ENCODE measurements around the gene MEFV.
"Not testable (repeated sequence)": the region's sequence is repeated elsewhere in the genome, so short reads cannot be mapped to it uniquely, and the experiment has no call there.

The MEFV gene

DNA sequence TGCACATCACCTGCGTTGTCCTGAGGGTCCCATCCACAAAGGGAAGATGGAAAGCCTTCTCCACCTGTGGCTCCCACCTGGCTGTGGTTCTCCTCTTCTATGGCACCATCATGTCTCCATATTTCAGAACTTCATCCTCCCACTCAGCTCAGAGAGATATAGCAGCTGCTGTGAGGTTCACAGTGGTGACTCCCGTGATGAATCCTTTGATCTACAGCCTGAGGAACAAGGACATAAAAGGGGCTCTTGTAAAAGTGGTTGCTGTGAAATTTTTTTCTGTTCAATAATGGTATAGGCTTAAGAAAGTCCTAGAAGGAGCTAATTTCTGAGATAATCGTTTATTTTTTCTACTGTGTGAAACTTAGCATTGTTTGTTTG, 40.2 kb downstream of the MEFV start:
- no peak for DNase-seq (ENCODE audit: low spot score)

DNA sequence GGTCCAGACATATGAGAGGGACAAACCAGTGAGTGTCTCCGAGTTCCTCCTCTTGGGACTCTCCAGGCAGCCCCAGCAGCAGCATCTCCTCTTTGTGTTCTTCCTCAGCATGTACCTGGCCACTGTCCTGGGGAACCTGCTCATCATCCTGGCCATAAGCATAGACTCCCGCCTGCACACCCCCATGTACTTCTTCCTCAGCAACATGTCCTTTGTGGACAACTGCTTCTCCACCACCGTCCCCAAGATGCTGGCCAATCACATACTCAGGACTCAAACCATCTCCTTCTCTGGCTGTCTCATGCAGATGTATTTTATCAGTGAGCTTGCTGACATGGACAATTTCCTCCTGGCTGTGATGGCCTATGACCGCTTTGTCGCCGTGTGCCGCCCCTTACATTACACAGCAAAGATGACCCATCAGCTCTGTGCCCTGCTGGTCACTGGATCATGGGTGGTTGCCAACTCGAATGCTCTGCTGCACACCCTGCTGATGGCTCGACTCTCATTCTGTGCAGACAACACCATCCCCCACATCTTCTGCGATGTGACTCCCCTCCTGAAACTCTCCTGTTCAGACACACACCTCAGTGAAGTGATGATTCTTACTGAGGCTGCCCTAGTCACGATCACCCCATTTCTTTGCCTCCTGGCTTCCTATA, 40.7 kb downstream of the MEFV start:
- no peak for DNase-seq (ENCODE audit: low spot score)

DNA sequence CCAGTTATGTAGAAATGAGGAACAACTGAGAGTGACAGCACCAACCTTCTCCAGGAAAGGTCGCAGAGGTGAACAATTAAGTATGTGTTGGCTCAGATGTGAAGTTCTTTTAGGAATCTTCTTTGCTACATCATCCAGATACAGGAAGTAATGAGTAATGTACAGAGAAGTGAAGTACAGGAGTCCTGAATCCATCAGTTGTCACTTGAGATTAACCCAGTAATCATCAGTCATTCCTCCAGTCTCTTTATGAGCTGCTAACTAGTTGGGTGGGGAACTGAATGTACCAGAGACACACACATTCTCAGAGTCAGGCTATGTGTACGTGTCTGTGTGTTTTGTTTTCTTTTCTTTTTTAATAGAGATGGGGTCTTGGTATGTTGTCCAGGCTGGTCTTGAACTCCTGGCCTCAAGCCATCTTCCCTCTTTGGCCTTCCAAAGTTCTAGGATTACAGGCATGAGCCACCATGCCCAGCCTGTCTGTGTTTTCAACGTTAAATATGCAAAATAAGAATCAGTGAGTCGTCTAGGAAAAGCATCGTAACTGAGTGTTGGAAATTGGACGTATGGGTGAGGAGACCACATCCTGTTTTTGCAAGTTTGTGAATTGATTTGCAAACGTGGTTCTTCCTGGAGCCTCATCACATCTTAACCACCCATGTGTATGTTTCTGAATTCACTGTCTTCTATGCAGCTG, 41.4 kb downstream of the MEFV start:
- DNase-seq (ENCODE audit: low spot score): peak; percentile 52

DNA sequence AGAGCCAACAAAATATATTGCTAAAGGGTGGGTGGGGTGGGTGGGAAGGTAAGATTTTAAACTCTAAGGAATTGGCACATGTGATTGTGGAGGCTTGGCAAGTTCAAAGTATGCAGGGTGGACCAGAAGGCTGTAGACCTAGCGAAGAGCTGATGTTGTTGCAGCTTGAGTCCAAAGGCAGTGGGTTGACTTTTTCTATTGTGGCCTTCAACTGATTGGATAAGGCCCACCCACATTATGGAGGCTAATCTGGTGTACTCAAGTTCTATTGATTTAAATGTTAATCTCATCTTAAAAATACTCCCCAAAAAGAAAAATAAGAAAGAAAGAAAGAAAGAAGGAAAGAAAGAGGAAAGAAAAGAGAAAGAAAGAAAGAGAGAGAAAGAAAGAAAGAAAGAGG, 43.9 kb downstream of the MEFV start:
- no peak for DNase-seq (ENCODE audit: low spot score)

DNA sequence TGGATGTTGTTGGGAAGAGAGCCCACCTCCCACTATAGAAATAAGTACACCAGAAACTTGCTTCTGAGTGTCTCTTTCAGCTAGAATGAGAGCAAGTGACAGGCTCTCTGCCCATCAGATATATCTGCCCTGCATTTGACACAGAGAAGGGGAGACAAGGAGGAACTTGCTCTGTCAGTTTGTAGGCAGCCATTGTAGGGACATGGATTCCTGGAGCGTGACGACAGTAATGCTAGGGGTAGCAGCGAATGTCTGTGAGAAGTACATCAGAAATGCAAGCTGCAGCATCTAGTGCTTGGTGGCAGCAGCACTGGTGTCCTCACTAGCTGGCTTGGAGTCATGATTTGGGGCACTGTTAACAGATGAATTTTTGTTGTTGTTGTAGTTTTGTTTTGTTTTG, 44.4 kb downstream of the MEFV start:
- no peak for DNase-seq (ENCODE audit: low spot score)

DNA sequence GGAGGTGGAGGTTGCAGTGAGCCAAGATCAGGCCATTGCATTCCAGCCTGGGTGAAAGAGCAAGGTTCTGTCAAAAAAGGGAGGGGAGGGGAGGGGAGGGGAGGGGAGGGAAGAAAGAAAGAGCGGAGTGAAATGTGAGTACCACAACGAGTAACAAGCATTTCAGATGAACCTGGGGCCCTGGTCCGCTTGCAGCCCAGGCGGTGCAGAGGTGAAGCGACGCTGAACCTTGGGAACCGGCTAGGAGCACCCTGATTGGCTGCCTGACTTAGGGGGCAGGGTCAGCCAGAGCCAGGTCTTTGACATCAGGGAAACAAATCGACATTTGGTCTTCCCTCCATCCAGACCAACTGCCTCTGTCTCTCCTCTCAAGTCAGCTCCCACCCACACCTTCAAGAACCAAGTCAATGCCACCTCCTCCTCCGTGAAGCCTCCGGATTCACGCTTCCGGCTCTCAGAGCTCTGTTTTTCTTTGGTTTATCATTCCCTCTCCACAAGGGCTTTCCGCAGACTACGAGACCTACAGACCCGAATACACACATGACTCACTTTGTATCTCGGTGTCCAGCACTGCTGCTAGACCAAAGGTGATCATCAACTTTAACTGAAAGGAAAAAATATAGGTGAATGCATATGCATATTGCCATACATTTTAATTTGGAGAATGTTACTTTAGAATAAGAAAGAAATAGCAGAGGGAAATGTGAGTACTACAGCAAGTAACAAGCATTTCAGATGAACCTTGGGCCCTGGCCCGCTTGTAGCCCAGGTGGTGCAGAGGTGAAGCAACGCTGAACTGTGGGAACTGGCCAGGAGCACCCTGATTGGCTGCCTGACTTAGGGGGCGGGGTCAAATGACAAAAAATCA, 49.1 kb downstream of the MEFV start:
- no peak for DNase-seq (ENCODE audit: low spot score)

DNA sequence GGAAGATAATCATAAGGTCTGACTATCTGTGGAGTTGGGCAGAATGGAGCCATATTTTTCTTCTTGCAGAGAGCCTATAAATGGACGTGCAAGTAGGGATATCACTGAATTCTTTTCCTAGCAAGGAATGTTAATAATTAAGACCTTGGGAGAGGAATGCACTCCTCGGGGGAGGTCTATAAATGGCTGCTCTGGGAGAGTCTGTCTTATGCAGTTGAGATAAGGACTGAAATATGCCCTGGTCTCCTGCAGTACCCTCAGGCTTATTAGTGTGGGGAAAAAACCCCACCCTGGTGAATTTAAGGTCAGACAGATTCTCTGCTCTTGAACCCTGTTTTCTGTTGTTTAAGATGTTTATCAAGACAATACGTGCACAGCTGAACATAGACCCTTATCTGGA, 50.5 kb downstream of the MEFV start:
- DNase-seq (ENCODE audit: low spot score): not testable (repeated sequence)

DNA sequence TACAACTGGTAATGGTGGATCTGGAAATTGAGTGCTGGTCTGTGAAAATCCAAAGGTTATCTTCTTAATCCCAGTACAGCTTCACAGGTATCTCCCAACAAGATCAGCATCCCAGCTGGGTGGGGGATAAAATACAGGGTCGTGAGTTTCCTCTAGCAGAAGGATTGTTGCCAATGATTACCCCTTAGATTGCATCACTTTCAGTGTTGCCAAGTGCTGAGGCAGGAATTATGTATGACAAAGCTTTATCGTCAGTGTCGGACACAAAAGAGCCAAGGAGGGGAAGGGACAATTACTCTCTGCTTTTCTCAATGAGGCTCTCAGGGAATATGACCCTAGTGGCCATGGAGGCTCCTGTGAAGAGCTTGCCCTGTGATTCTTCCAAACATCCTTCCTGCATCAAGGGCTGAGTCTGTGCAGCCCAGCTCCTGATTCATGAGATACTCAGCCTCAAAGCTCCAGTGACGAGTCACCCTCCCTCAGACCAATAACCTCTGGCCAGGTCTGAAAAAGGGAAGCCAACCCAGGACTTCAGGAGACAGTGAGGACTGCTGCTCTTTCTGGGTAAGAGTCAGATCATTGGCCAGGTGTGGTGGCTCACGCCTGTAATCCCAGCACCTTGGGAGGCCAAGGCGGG, 53.4 kb downstream of the MEFV start:
- no peak for DNase-seq (ENCODE audit: low spot score)

DNA sequence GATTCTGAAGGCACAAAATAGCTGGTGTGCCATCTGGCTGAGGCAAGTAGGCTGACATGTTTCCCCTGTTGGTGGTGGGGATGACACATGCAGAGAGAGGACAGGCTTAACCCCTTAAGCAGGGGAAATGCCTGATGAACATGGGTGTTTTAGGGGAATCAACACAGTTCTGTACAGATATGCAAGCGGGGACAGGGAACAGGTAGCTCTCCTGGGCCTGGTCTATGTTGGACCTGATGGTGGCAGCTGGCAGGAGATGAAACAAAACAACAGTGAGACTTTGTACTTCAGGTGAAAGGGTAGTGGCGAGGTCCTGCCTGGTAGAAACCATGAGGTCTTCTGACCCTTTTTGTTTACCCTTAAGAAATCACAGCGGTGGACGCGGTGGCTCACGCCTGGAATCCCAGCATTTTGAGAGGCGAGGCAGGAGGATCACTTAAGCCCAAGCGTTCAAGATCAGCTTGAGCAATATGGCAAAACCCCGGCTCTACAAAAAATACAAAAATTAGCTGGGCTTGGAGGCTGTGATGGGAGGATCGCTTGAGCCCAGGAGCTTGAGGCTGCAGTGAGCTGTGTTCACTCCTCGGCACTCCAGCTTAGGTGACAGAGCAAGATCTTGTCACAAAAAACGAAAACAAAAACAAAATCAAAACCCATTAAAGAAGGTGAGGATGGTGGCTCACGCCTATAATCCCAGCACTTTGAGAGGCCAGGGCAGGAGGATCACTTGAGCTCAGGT, 57.9 kb downstream of the MEFV start:
- DNase-seq (ENCODE audit: low spot score): no peak

DNA sequence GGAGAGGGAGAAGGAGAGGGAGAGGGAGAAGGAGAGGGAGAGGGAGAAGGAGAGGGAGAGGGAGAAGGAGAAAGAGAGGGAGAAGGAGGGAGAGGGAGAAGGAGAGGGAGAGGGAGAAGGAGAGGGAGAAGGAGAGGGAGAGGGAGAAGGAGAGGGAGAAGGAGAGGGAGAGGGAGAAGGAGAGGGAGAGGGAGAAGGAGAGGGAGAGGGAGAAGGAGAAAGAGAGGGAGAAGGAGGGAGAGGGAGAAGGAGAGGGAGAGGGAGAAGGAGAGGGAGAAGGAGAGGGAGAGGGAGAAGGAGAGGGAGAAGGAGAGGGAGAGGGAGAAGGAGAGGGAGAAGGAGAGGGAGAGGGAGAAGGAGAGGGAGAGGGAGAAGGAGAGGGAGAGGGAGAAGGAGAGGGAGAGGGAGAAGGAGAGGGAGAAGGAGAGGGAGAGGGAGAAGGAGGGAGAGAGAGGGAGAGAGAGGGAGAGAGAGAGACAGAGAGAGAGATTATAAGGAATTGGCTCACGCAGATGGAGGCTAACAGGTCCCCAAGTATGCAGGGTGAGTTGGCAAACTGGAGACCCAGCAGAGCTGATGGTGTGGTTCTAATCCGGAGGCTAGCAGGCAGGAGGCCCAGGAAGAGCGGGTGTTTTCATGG, 58.6 kb downstream of the MEFV start:
- DNase-seq (ENCODE audit: low spot score): not testable (repeated sequence)

DNA sequence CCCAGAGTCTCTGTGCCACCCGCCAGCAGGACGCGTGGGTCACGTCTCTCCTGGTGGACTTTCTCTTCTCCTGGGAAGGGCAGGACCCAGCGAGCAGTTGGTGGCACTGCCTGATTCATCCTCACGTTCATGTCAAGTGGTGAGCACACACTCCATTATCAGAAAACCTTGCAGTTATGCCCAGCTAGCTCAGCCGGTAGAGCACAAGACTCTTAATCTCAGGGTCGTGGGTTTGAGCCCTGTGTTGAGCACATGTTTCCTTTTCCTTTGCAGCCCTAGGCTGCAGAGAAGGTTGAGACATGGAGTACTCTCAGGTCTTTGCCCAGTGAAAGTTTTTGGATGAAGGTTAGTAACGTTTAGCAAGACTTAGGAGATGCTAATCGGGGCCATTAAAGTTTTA, 60.5 kb downstream of the MEFV start:
- no peak for DNase-seq (ENCODE audit: low spot score)

DNA sequence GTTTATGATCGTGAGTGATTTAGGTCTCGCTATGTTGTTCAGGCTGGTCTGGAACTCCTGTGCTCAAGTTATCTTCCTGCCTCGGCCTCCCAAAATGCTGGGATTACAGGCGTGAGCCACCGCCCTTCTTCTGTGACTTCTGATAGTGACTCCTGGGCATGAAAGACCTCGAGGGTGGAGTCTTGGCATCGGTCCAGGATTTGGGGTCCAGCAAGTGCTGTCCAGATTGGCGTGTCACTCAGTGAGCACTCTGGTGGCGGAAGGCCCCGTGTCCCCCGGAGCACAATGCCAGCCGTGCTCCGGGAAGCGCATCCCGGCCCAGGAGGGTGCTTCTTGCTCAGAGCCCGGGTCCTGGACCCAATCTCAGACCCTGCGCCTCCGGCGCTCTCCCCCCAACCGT, 61.6 kb downstream of the MEFV start:
- no peak for DNase-seq (ENCODE audit: low spot score)

DNA sequence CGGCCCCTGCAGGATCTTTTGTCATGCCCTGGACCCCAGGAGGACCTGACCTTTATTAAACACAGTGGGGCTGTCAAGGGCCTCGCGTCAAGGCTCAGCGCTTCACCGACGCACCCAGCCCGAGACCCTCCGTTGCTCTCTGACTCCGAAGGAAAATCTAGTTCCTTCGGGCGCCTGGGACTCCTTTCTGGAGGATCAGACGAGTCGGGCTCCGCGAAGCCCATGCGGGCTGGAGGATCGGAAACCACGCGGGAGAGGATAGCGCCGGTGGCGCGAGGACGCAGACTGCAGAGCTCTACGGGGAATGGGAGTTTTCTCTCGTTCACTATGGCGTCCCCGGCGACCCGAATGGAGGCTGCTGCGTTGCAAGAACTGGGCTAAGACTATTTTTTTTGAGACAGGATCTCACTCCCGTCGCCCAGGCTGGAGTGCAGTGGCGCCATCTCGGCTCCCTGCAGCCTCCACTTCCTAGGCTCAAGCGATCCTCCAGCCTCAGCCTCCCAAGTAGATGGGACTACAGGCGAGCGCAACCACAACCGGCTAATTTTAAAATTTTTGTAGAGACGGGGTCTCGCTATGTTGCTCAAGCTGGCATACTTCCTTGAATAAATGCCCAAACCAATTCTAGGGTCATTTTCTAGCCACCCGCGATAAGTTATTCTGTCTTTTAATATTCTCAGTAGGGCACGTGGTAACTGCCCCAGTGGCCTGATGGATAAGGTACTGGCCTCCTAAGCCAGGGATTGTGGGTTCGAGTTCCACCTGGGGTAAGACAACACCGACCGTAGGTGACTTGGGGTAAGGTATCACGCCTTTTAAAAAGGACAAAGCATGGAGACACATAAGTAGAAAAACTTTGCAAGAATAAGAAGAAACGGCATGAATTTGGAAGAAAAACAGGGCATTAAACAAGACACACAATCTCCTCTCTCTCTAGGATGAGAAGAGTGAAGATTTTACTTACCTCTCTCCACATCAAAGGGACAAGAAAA, 62.9 kb downstream of the MEFV start:
- no peak for DNase-seq (ENCODE audit: low spot score)

DNA sequence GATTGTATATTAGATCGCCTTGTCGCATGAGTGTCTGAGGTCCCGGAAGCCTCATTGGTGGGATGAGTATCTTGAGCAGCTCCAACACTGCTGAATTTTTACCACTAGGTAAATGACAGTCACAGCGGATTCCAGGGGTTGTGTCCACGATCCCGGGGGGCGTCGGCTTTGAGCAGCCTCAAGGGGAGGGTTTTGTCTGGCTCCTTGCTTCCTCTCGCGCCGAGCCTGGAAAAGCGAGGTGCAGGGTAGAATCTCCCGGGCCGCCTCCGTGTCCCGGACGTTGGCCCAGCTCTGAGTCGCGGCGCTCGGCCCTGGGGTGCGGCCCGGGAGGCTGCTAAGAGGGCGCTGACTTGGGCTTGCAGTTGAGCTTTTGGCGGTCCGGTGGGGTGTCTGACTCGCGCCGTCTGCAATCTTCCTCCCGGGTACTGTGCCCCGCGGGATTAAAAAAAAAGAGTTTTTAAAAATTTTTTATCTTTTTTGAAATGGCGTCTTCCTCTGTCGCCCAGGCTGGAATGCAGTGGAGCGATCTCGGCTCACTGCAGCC, 63.9 kb downstream of the MEFV start:
- DNase-seq (ENCODE audit: low spot score): no peak
